ENCODE results near the gene ACTC1.
A peak's percentile ranks its signal among the peaks of the same experiment; 100 is the strongest.

Gene ACTC1

DNA sequence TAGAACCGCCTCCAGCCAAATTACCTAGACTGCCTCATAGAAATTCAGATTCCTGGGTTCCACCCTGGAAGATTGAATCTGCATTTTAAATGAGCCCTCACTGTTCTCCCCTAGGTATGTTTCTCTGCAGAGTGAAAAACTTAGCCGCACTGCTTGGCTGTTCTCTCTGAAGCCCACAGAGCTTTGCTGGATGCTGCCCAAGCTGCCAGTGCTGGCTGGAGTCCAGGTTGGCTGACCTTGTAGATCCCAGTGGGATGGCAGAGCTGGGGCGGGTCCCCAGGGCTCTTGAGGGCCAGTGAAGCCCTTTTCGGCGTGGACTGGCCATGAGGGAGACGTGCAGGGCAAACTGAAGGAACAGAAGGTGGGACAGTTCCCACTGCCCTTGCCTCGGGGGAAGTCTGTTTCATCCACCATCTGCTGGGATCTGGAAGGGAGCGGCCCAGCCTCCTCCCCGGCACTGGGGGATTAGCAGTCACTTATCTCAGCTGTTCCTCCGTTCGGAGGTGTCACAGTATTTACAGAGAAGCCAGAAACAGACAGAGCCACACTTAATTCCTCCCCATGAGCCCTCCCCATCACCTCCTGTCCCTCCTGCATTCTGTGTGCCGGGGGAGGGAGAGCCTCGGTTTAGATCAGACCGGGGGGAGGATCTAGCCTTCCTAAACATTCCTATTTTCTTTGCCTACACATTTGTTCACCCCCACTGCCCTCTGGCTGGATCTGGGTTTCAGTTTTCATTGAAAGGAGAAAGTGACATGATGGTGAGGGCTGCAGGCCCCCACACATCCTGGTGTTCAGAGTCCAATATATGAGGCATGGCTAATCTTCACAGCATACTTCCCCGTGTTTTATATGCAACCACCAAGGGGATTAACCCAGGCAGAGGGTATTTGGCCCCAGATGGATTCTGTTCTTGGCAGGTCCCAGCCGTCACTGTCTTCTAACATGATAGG is 4.1 kb upstream of the ACTC1 start:
- peak; percentile 1 to 71 for DNase-seq

GRCh38 chr15:34796847-34797435 is 1.6 kb upstream of the ACTC1 start:
- no peak for DNase-seq

DNA sequence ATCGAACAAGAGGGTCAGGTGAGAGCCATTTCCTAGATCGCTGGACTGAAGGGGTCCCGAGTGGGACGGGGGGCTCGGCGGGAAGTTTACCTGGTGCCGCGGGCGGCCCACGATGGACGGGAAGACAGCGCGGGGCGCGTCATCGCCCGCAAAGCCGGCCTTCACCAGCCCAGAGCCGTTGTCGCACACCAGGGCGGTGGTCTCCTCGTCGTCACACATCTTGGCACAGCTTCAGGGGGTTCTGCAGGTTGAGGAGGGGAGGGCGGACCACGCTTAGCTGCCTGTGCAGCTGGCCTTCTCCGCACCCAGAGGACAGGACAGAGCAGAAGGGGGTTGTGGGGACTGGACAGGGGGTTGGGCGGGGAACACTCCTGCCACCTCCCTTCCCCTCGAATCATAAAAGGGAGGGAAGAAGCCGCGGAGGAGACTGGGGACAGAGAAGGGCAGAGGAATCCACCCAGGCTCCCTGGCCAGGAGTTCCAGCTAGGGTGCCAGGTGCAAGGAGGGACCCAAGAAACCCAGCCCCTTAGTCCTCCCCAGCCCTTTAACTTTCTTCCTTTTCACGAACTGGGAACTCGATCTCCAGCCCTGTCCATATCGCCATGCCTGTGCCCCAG is 651 bp downstream of the ACTC1 start:
- DNase-seq = no peak

DNA sequence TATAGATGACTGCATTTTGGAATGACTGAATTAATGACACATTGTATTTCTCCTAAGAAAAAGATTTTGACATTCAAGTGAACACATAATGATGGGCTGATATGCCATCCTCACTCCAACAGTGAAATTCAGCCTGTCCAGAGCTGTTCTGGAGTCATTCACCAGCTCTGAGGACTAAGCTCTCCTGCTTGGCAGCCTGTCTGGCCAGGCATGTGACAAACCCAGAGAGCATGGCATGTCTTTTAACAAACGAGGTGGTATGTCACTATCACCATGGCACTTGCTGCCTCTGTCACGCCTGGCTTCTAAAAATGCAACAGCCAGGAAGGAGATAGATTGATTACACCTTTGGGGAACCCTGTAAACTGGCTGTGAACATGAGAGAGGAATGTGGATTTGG is 1.4 kb downstream of the ACTC1 start:
- DNase-seq = no peak

- DNase-seq = no peak
These were observed 2.3 kb downstream of the ACTC1 start for GRCh38 chr15:34793071-34793470.

DNA sequence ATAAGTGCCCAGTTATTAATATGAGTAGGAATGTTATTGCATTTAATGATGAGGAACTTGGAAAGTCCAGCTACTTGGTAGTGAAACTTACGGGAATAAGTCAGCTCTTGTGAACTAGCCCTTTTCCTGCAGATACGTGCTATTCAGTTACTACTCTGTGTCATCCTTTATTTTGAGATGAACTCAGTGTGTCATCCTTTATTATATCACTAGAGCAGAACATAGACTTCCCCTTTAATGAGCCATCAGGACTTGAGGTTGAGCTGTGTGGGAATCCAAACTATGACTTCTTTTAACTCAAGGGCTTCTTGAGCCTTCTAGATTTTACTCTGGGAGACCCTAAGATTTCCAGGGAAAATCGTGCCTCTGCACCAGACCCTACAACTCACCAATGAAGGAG is 3.6 kb downstream of the ACTC1 start:
- DNase-seq = no peak

DNA sequence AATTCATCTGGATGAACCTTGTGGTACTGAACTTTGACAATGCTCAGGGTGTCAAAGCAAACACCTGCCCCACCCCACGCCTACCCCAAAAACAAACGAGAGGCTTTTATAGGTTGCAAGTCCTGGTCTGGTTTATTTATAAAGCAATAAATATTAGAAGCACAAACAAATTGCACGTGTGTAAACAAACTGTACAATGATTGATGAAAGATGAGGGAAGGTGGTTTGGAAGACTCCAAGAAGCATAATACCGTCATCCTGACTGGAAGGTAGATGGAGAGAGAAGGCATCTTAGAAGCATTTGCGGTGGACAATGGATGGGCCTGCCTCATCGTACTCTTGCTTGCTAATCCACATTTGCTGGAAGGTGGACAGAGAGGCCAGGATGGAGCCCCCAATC is 5.2 kb downstream of the ACTC1 start:
- no peak for DNase-seq

GRCh38 chr15:34789326-34789725 is 6.0 kb downstream of the ACTC1 start:
- no peak for DNase-seq

DNA sequence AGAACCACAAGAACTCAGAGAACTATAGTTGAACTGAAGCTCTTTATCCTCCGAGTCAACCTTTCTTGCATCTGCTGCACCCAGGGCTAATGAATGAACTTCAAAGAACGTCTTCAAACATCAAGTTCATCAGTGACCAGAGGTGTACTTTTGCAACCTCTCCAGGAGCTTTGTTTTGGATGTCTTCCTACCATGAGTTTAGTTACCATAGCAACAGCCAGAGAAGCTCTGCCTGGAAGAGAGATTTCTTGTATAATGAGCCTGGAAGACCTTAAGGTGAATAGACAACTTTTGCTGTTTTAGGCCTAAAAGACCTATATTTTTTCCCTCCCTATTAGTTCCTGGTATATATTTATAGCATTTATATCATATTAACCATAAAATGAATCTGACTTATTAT is 9.1 kb downstream of the ACTC1 start:
- DNase-seq = no peak

DNA sequence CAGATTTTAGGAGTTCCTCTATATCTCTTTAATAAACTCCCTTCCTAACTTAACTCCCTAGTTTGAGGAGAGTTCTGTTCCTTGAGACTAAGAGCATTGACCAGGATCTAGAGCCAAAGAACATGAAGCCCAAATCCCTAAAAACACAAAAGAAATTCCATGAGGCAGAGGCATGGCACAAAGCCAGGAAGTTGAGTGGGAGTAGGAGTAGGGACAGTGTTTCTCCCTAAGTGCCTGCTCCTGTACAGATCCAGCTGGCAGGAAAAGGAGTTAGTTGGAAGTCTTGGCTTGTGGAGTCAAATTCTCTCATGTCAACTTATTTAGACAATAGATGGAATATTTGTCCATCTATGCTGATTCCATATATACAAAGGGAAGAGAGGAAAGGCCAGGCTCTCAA is 11.4 kb downstream of the ACTC1 start:
- no peak for DNase-seq

GRCh38 chr15:34783431-34783830 is 11.9 kb downstream of the ACTC1 start:
- DNase-seq = no peak

- DNase-seq = no peak
These were observed 12.4 kb downstream of the ACTC1 start for GRCh38 chr15:34782901-34783300.

DNA sequence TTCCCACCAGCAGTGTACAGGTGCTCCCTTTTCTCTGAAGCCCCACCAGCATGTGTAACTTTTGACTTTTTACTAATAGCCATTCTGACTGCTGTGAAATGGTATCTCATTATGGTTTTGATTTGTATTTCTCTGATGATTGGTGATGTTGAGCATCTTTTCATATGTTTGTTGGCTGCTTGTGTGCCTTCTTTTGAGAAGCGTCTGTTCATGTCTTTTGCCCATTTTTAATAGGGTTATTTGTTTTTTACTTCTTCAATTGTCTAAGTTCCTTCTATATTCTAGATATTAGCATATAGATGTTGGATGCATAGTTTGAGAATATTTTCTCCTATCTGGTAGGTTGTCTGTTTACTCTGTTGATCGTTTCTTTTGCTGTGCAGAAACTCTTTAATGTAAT is 14.6 kb downstream of the ACTC1 start:
- no peak for DNase-seq

DNA sequence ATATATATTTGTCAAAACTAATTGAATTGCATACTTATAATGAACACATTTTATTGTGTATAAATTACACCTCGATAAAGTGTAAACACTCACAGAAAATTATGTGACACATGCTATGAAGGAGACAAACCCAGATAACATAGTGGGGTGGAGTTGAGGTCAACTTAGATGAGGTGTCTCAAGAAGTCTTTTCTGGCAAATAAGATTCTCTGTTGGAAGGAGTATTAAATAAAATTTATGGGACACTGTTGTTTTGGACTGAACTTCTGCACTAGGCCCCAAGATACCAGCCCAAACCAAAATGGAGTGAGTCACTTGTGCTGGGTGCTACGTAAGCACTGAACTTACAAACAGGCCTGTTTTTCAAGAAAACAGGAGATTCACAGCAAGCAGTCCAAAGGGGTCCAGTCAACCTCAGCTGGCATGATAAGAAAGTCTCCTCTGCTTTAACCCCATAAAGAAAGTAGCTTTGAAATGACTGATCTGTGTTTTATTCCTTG is 18.7 kb downstream of the ACTC1 start:
- DNase-seq = no peak

- DNase-seq = no peak
These were observed 21.4 kb downstream of the ACTC1 start for GRCh38 chr15:34773917-34774316.

GRCh38 chr15:34773013-34773412 is 22.3 kb downstream of the ACTC1 start:
- DNase-seq = no peak

DNA sequence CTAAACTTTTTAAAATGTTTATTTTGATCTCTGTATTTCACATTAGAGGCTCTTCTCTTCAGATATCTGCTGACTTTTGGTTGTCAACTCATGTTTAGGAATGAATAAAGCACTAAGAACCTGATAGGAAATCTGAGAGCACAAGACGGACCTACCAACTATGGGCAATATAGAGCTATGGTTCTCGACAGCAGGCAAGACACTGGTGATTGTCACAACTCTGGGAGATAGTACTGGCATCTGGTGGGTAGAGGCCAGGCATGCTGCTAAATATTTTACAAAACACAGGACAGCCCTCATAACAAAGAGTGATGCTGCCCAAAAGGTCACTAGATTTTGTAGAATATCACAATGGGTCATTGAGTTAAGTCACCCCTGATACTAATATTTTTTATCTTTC is 23.0 kb downstream of the ACTC1 start:
- DNase-seq = no peak

DNA sequence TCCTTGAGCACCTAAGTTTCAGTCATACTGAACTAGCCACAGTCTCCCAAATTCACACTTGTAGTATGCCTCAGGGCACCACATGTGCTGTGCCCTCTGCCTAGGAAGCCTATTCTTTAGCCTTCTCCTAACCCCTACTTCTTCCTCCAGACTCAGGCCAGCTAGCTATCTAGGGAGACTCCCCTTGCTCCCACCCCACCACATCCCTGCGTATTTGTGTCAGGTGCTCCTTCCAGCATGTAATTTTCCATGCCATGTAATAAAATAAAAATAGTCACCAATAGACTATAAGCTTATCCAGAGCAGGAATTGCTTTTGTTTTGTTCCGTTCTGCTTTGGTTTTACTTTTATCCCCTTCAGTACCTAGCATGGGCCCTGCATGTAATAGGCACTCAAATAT is 25.6 kb downstream of the ACTC1 start:
- no peak for DNase-seq

DNA sequence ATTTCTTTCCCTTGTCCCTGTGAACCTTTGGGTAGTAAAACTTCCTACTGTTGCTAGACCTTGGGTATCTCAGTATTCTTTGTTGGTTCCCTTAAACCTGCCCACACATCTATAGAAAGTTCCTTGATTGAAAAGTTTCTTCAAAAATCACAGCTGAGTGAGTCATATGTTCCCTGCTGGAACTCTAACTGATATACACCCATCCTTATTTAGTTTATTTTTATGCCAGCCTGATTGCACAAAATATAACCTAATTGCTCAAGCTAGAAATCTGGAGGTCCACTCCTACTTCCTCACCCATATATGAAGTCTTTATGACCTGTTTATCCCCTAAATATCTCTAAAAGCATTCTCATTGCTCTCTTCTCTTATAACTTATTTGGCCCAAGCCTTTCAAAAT is 26.8 kb downstream of the ACTC1 start:
- no peak for DNase-seq

GRCh38 chr15:34765741-34766140 is 29.6 kb downstream of the ACTC1 start:
- no peak for DNase-seq

- no peak for DNase-seq
These were observed 34.4 kb downstream of the ACTC1 start for GRCh38 chr15:34760909-34761308.

- no peak for DNase-seq
These were observed 35.4 kb downstream of the ACTC1 start for GRCh38 chr15:34759992-34760391.

DNA sequence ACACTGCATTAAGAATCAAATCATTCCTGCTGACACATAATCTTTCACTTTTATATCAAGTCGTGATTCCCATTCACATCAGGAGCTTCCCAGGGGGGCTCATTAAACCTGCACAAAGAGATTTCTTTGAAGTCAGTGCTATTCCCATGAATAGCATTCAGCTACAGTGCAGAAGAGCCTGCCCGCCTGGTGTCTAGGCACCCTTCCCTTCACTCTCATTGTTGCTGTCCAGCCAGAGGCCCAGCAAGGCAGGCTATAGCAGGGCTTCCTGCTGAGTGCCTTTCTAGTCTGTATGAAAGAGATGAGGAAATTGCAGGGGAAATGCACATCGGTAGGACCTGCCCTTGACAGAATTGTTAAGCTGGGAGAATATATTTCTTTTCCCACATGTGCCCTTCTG is 36.0 kb downstream of the ACTC1 start:
- DNase-seq = no peak

GRCh38 chr15:34757262-34757661 is 38.1 kb downstream of the ACTC1 start:
- DNase-seq = no peak
